Activated CD4-positive, alpha-beta T cell treated with anti-CD3 and anti-CD28 coated beads, Interleukin-2, amount 50 U/mL, for 48 hours (primary cell): ENCODE data around the gene PRDM16.

ENCODE experiments used
- DNase-seq, 2 experiments: peaks; one replicate each; pipeline ENCODE4 v3.0.0-alpha.2; 2020

The PRDM16 gene

GRCh38 chr1:3405974-3406867 is 337.2 kb downstream of the PRDM16 start:
- DNase-seq = no peak

- DNase-seq = no peak
These were observed 338.0 kb downstream of the PRDM16 start for GRCh38 chr1:3407021-3407420.

- DNase-seq = no peak
These were observed 339.8 kb downstream of the PRDM16 start for GRCh38 chr1:3408751-3409266.

- DNase-seq = no peak
These were observed 340.6 kb downstream of the PRDM16 start for GRCh38 chr1:3409366-3410141.

GRCh38 chr1:3410142-3410925 is 341.3 kb downstream of the PRDM16 start:
- DNase-seq = no peak

- DNase-seq = no peak
These were observed 342.8 kb downstream of the PRDM16 start for GRCh38 chr1:3411806-3412205.

- DNase-seq = no peak
These were observed 343.4 kb downstream of the PRDM16 start for GRCh38 chr1:3412376-3412775.

- DNase-seq = no peak
These were observed 345.1 kb downstream of the PRDM16 start for GRCh38 chr1:3413975-3414710.

GRCh38 chr1:3415260-3416090 is 346.5 kb downstream of the PRDM16 start:
- no peak for DNase-seq

GRCh38 chr1:3417082-3417739 is 348.2 kb downstream of the PRDM16 start:
- no peak for DNase-seq

- DNase-seq = no peak
These were observed 348.9 kb downstream of the PRDM16 start for GRCh38 chr1:3417934-3418333.

GRCh38 chr1:3418600-3418999 is 349.6 kb downstream of the PRDM16 start:
- DNase-seq = no peak

- no peak for DNase-seq
These were observed 350.6 kb downstream of the PRDM16 start for GRCh38 chr1:3419415-3420204.

GRCh38 chr1:3420218-3420951 is 351.4 kb downstream of the PRDM16 start:
- DNase-seq = no peak

GRCh38 chr1:3422638-3423037 is 353.6 kb downstream of the PRDM16 start:
- DNase-seq = no peak

- DNase-seq = no peak
These were observed 354.3 kb downstream of the PRDM16 start for GRCh38 chr1:3423245-3423829.

GRCh38 chr1:3423896-3424611 is 355.1 kb downstream of the PRDM16 start:
- DNase-seq = no peak
